Stimulated activated CD4-positive, alpha-beta T cell treated with anti-CD3 and anti-CD28 coated beads, Interleukin-4, amount 100 ng/mL, for 24 hours (primary cell): ENCODE data around the gene RIMBP2.

Source experiments
- DNase-seq: peaks from one replicate; pipeline ENCODE4 v3.0.0-alpha.2; 2020

RIMBP2 gene

GRCh38 chr12:130677957-130678558 lies 38.0 kb downstream of the RIMBP2 start:
- no peak for DNase-seq

DNA sequence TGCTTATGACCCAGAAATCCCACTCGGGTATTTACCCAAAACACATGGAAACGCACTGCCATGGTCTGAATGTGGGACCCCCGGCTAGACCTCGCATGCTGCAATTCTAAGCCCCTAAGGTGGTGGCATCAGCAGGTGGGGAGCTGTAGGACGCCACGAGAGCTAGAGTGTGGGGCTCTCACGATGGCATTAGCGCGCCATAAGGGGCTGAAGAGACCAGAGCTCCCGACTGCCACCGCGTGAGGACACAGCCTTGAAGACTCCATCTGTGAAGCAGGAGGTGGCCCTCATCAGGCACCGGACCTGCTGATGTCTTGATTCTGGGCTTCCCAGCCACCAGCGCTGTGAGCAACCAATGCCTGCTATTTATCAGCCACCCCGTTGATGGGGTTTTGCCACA lies 40.3 kb downstream of the RIMBP2 start:
- no peak for DNase-seq

DNA sequence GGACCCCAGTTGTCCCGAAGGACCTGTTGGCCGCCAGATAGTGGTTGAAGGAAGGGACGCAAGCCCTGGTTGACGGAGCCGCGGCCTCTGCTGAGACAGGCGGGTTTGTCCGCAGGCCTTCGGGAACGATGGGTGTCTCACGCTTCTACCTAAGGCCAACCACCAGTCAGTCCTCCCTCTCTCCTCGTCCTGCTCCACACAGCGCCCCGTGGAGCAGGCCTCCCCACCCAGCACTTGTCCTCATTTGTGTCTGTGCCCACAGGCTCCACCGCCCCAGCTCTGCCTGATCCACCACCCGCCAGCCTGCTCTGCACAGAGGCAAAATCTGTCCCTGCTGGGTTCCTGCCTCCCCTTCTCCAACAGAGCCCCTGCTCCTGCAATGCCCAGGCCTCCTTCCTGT lies 41.0 kb downstream of the RIMBP2 start:
- no peak for DNase-seq

GRCh38 chr12:130674676-130675075 lies 41.4 kb downstream of the RIMBP2 start:
- no peak for DNase-seq

DNA sequence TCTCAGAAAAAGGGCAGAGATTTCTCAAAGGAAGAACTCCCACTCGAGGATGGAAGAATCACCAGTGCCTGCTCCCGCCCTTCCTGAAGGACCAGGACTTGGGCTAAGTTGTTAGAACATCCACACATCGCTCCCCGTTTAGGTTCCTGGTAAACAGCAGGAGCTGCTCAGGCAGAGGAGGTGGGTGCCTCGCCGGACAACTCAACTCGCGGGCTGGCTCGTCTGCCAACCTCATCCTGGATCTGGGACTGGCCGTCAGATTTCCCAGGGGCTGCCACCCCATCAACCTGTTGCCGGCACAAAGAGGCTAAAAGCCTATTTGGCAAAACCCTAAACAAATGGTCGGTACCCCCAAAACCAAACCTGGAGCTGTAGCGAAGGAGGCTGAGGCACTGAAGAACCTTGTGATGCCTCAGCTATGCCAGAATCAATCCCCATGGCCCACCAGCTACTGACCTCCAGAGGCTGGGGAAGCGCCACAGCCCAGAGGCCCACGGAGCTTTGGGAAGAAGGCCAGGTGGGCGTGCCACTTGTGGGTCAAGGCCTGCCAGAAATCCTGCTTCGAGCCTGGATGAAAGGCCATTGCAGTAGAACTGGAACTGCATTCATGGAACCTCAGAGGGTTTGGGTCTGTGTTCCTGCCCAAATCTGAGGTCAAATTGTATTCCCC lies 42.9 kb downstream of the RIMBP2 start:
- DNase-seq, result no peak

DNA sequence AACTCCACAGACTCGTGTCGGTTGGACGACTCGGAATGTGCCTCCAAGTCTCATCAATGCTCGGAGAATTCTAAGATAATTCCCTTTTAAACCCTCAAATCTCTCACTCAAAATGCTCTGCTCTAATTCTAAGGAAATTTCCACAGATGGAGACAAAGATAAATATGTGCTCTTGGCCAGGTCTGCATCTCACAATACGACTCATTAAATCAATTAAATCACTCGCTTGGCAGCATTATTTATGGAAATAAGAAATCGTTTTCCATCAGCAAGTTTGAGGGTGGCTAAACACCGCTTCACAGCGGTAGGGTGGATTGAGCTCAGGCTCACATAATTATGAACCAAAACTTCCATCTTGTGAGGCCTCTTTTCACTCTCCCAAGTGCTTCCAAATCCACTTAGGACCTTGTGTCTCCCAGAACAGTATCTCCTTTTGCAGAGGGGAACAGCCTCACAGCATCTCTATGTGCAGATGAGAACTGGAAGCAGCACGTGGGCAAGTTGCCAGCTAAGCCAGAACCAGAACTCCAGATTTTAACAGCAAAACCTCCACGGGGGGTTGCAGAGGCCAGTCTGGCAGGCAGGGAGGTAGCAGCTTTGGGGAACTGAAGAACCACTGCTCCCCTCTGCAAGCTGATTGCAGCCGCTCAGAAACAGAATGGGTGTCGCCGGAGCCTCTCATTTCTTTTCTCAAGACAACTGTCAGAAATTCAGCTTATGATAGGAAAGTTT lies 43.8 kb downstream of the RIMBP2 start:
- DNase-seq, result no peak

DNA sequence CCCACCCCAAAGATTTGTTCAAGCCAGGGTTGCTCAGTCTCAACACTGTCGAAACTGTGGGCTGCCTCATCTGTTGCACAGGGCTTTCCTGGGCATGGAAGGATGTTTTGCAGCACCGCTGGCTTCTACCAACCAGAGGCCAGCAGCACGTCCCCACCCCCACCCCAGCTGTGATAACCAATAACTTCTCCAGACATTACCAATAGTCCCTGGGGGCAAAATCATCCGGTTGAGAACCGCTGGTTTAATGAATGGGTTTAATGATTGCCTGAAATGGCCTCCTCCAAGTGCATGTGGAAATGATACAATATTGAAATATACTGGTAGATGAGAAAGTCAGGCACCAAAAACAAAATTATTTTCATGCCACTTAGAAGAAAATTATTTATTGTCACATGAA lies 44.5 kb downstream of the RIMBP2 start:
- DNase-seq, result no peak

GRCh38 chr12:130669797-130670196 lies 46.3 kb downstream of the RIMBP2 start:
- DNase-seq, result no peak

DNA sequence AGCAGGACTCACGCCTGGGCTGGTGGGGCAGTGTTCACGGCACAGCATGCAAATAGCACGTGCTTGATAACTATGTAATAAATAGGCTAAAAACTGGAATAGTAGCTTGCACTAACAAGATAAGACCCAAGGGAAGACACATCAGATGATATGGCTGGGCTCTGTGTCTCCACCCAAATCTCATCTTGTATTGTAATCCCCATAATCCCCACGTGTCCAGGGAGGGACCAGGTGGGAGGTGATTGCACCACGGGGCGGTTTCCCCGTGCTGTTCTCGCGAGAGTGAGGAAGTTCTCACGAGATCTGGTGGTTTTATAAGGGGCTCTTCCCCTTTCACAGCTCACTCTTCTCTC lies 46.9 kb downstream of the RIMBP2 start:
- no peak for DNase-seq

- DNase-seq, result no peak
Observed at GRCh38 chr12:130668286-130669204, 47.6 kb downstream of the RIMBP2 start.

DNA sequence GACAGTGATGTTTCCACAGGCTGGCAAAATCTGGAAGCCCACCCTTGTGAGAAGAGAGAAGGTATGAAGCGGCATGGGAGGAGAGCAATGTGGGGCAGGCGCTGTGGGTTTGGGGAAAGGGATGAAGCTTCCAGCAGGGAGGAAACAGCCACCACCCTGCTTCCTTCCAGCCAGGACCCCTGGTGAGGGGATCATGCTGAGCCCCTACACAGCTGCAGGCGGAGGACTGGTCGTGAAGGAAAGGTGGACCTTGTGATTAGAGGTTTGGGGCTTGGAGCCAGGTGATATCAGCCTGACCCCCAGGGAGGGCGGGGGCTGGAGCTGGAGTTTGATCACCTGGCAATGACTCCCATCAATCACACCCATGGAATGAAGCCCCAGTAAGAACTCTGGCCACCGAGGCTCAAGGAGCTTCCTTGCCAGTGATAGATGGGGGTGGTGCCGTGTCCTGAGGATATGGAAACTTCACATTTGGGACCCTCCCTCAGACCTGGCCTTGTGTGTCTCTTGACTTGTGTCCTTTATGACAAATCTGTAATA lies 48.6 kb downstream of the RIMBP2 start:
- no peak for DNase-seq

DNA sequence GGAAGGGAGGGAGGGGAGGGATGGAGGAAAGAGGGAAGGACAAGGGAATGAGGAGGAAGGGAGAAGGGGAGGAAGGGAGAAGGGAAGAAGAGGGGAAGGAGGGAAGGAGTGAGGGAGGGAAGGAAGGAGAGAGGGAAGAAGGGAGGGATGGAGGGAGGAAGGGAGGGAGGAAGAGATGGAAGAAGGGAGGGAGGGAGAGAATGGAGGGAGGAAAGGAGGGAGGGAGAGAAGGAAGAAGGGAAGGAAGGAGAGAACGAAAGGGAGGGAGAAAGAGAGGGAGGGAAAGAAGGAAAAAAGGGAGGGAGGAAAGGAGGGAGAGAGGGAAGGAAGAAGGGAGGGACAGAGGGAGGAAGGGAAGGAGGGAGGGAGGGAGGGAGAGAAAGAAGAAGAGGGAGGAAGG lies 49.5 kb downstream of the RIMBP2 start:
- no peak for DNase-seq

DNA sequence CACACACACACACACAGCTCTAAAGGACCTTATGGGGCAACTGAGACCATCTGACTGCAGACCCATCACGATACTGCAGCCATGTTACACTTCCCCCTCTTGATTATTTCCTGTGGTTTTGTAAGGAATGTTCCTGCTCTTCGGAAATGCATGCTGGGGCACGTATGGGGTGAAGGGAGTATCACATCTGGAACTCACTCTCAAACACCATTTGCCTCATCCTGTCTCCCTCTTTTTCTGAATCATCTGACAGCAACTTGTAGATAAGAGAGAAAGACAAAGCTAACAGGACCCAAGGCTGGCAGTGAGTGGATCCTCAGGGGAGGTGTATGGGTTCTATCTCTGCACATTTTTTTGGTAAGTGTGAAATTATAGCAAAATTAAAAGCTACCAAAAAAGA lies 50.3 kb downstream of the RIMBP2 start:
- DNase-seq, result no peak

- DNase-seq, result no peak
Observed at GRCh38 chr12:130664772-130665171, 51.3 kb downstream of the RIMBP2 start.

GRCh38 chr12:130664252-130664651 lies 51.8 kb downstream of the RIMBP2 start:
- DNase-seq, result no peak

DNA sequence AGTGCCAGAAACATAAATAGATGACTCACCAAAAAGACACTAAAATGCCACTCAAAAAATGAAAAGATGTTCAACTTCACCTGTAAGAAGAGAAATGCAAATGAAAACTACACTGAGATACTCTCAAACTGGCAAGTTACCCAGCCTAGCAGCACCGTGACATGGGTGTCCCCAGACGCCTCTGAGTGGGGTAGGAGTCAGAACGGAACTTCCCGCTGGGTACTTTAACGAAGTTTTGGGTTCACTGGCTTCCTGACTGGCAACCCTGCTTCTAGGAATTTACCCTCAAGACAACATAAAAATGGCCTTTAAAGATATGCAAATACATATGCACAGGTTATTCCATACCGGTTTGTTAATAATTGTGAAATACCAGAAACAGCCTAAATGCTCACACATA lies 52.6 kb downstream of the RIMBP2 start:
- DNase-seq, result no peak

- DNase-seq, result no peak
Observed at GRCh38 chr12:130661486-130662255, 54.4 kb downstream of the RIMBP2 start.

DNA sequence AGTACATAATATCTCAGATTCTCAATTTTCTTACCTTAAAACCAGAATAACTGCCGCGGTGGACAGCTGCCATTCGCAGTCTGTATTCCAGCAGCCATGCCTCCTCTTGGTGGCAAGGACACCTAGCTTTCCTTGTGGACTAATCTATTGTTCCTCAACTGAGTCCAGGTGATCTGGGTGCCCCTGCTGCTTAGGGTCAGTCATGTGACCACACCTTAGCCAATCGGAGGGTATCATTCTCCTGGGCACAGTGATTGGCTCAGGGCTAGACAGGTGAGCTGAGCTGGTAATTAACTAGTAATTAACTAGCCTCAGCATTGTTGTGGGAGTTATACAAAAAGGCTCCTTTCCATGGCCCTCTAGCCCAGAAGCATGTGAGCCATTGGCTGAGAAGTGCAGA lies 55.0 kb downstream of the RIMBP2 start:
- DNase-seq, result no peak

GRCh38 chr12:130658145-130658911 lies 57.8 kb downstream of the RIMBP2 start:
- no peak for DNase-seq

- DNase-seq, result no peak
Observed at GRCh38 chr12:130656411-130656810, 59.7 kb downstream of the RIMBP2 start.

DNA sequence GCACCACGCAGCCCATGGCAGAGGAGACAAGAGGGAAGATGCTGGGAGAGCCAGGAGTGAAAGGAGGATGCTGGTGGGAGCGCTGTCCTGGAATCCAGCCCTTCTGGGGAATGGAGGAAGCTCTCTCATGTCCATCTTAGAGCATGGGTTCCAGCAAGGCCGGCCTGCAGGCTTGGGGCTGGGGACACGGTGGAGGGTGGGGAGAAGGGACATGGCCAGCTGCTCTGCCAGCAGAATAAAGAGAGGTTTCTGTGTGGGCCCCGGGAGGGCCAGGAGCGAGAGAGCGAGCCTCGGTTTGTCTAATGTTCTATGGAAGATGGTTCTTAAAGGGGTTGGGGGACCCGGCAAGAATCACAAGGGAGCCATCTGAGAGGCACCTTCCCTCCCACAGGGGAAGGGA lies 60.2 kb downstream of the RIMBP2 start:
- no peak for DNase-seq

DNA sequence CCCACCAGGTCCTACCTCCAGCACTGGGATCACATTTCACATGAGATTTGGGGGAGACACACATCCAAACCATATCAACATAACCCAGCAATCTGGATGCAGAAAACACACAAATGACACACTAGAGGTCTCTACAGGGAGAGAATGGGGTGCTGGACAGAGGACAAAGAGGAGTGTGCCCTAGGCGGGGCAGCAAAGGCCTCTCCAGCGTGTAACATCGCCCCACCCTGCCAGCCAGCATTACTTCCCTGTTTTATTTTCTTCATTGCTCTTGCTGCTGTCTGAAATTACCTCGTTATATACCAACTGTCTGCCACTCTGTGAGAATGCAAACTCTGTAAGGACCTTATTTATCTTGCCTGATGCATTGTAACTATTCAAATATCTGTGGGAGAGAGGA lies 61.1 kb downstream of the RIMBP2 start:
- DNase-seq, result no peak
